Measurements from ENCODE around the gene UTP11.
A peak's percentile ranks its signal among the peaks of the same experiment; 100 is the strongest.
"Not testable (repeated sequence)": the region's sequence is repeated elsewhere in the genome, so short reads cannot be mapped to it uniquely, and the experiment has no call there.

Gene UTP11

GRCh38 chr1:38012363-38013226 lies at the start of gene UTP11:
Gene UTP11 (plus strand): TSS chr1:38012734. CDS start chr1:38012803, 69 bp downstream.
- DNase-seq: peak; percentile 91 to 98

- DNase-seq: not testable (repeated sequence)
Measured at GRCh38 chr1:37964106-37964505, 48.4 kb upstream of the UTP11 start.

- DNase-seq: no peak
Measured at GRCh38 chr1:37965301-37965700, 47.2 kb upstream of the UTP11 start.

- not testable (repeated sequence) for DNase-seq
Measured at GRCh38 chr1:37973684-37974083, 38.9 kb upstream of the UTP11 start.

GRCh38 chr1:37974567-37974966 lies 38.0 kb upstream of the UTP11 start:
- DNase-seq: no peak

GRCh38 chr1:37975083-37975482 lies 37.5 kb upstream of the UTP11 start:
- not testable (repeated sequence) for DNase-seq

- no peak for DNase-seq
Measured at GRCh38 chr1:37978541-37978940, 34.0 kb upstream of the UTP11 start.

- no peak for DNase-seq
Measured at GRCh38 chr1:37983546-37983945, 29.0 kb upstream of the UTP11 start.

- no peak for DNase-seq
Measured at GRCh38 chr1:37987679-37988078, 24.9 kb upstream of the UTP11 start.

- no peak for DNase-seq
Measured at GRCh38 chr1:37989361-37989930, 23.1 kb upstream of the UTP11 start.

- DNase-seq: no peak
Measured at GRCh38 chr1:37994886-37995566, 17.5 kb upstream of the UTP11 start.

GRCh38 chr1:37995751-37996345 lies 16.7 kb upstream of the UTP11 start:
- DNase-seq: no peak

GRCh38 chr1:37997256-37998088 lies 15.1 kb upstream of the UTP11 start:
- DNase-seq: no peak

- DNase-seq: no peak
Measured at GRCh38 chr1:37998089-37998808, 14.3 kb upstream of the UTP11 start.

GRCh38 chr1:37998913-37999429 lies 13.6 kb upstream of the UTP11 start:
- no peak for DNase-seq

GRCh38 chr1:37999430-38000232 lies 12.9 kb upstream of the UTP11 start:
- no peak for DNase-seq

GRCh38 chr1:38000233-38000528 lies 12.4 kb upstream of the UTP11 start:
- no peak for DNase-seq

GRCh38 chr1:38000529-38001455 lies 11.7 kb upstream of the UTP11 start:
- no peak for DNase-seq
